ENCODE measurements around the gene MORC3. TPM values are rescaled to one million over a fixed set of nuclear protein-coding genes. Genes with fewer than 3 reads are reported as not detected.

The MORC3 gene
- total RNA-seq, 4 donors from 2014 or later = 40.3 to 49.9 (median 42.8) TPM

- Histone ChIP-seq H3K36me3 (no peaks in the 10 kb centered on the region), H3K27ac (peak overlapping the region; percentile 51 to 99 (median 94)), H3K9me3 (no peaks in the 10 kb centered on the region), H3K4me3 (replicated peaks in 1 of 3) (peak overlapping the region in 2 of 3 donors; percentile 46 to 85), H3K4me1 (peaks cover 7 to 10% of the 10 kb centered on the region in 2 donors), H3K27me3 (no peaks in the 10 kb centered on the region)
- peak; percentile 3 to 5 for DNase-seq
- 22 to 29% methylated on average over 8 of the region's 8 CpGs for whole genome bisulfite sequencing, 2 donors
- TF ChIP-seq POLR2A (IDR thresholded peaks at IDR 0.05) = no peak
- no peak for TF ChIP-seq CTCF (IDR thresholded peaks at IDR 0.05)
- intact Hi-C loops (cut with DNase I) = loop anchor here (10.0 kb wide), 1 partner anchor 177 kb away; no protein-coding TSS in a partner anchor
Observed at GRCh38 chr21:36321325-36322082, 1.5 kb downstream of the MORC3 start.

DNA sequence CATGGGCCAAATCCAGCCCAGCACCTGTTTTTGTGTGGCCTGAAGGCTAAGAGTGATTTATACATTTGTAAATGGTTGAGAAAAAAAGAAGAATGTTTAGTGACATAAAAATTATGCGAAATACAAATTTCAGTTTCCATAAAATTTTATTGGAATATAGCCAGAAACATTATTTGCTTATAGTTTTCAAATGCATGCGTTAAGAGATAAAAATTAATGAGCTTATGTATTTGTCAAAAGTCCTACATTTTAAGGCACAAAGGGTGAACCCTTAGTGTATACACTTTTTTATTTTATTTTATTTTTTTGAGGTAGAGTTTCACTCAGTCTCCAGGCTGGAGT lies 2.1 kb downstream of the MORC3 start:
- Histone ChIP-seq H3K27ac (peak overlapping the region; percentile 51 to 99 (median 94)), H3K4me3 (replicated peaks in 1 of 3) (no peak overlapping the region), H3K9me3 (no peaks in the 10 kb centered on the region), H3K4me1 (peaks cover 7 to 10% of the 10 kb centered on the region in 2 donors), H3K36me3 (no peaks in the 10 kb centered on the region), H3K27me3 (no peaks in the 10 kb centered on the region)
- WGBS, 2 donors = 78 to 83% methylated on average over 2 of the region's 2 CpGs
- TF ChIP-seq CTCF (IDR thresholded peaks at IDR 0.05) = no peak
- TF ChIP-seq POLR2A (IDR thresholded peaks at IDR 0.05) = no peak
- DNase-seq = no peak
- intact Hi-C loops (cut with DNase I) = loop anchor here (10.0 kb wide), 1 partner anchor 177 kb away; no protein-coding TSS in a partner anchor

DNA sequence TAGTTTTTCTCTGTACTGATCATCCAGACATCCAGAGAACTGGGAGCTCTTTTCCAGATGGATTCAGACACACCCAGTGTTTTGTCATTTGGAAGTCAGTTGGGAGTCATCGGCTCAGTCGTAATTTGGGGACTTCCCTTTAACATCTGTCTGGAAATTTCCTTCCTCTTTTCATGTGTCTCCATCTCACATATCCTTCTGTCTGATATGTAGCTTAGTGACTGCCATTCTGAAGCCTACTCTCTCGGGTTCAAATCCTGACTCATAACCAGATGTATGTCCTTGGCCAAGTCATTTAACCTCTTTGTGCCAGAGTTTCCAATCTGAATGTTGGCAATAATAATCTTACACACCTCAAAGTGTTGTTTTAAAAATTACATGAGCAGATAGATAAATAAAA lies 3.0 kb downstream of the MORC3 start:
- TF ChIP-seq POLR2A (IDR thresholded peaks at IDR 0.05) (no peak), CTCF (IDR thresholded peaks at IDR 0.05) (no peak)
- no peak overlapping the region for H3K27ac ChIP-seq
- DNase-seq = no peak
- no peak overlapping the region for H3K4me3 ChIP-seq (replicated peaks in 1 of 3)
- 59 to 63% methylated on average over 3 of the region's 3 CpGs for WGBS, 2 donors
- peaks cover 7 to 10% of the 10 kb centered on the region in 2 donors for H3K4me1 ChIP-seq
- intact Hi-C loops (cut with DNase I) = loop anchor here (10.0 kb wide), 1 partner anchor 178 kb away; no protein-coding TSS in a partner anchor
- H3K9me3 ChIP-seq = no peaks in the 10 kb centered on the region
- H3K36me3 ChIP-seq = no peaks in the 10 kb centered on the region
- H3K27me3 ChIP-seq = no peaks in the 10 kb centered on the region

DNA sequence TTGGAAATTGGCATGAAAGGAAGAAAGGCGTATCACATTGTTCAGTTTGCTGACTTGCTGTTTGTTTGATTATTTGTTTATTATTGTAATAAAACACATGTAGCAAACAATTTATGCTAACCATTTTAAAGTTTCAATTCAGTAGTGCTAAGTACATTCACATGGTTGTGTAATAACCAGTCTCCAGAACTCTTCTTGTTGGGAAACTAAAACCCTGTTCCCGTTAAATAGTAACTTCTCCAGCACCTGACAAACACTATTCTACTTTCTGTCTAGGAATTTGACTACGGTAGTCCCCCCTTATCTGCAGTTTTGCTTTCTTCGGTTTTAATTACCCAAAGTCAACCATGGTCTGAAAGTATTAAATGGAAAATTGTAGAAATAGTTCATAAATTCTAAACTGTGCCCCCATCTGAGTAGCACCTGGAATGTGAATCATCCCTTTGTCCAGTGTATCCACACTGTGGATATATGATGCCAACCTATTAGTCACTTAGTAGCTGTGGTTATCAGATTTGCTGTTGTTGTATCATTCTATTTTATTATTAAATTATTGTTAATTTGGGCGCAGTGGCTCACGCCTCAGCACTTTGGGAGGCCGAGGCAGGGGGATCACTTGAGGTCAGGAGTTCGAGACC lies 5.5 kb downstream of the MORC3 start:
- no peak for TF ChIP-seq CTCF (IDR thresholded peaks at IDR 0.05)
- TF ChIP-seq POLR2A (IDR thresholded peaks at IDR 0.05) = no peak
- Histone ChIP-seq H3K9me3 (no peaks in the 10 kb centered on the region), H3K27me3 (no peaks in the 10 kb centered on the region), H3K27ac (no peak overlapping the region), H3K4me3 (replicated peaks in 1 of 3) (no peak overlapping the region), H3K36me3 (no peaks in the 10 kb centered on the region), H3K4me1 (peaks cover 10 to 15% of the 10 kb centered on the region in 2 donors)
- intact Hi-C loops (cut with DNase I) = loop anchor here (10.0 kb wide), 1 partner anchor 181 kb away; no protein-coding TSS in a partner anchor
- no peak for DNase-seq
- WGBS, 2 donors = 93 to 94% methylated on average over 8 of the region's 8 CpGs

DNA sequence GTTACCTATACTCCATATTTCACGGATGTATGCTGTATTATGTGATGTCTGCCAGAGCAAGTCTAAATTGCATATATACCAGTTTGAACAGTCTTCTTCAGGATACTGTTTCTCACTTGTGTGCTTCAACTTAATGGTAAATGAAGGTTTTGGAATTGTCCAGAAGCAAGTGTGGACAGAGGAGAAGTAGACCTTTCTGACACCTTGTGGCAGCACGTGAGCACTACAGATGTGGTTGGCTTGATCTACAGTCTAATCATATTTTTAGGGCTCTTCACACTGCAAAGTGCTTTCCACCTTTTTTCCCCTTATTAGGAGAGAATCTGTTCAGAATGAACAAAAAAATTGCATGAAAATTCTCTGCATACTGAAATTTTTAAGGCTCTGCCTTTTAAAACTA lies 10.9 kb downstream of the MORC3 start:
- intact Hi-C loops (cut with DNase I) = no loop called here
- Histone ChIP-seq H3K4me1 (peaks cover 0 to 10% of the 10 kb centered on the region in 2 donors), H3K4me3 (replicated peaks in 1 of 3) (no peak overlapping the region), H3K27me3 (no peaks in the 10 kb centered on the region), H3K27ac (no peak overlapping the region), H3K9me3 (no peaks in the 10 kb centered on the region), H3K36me3 (peaks cover 0 to 8% of the 10 kb centered on the region in 2 donors)
- TF ChIP-seq POLR2A (IDR thresholded peaks at IDR 0.05) (no peak), CTCF (IDR thresholded peaks at IDR 0.05) (peak; percentile 18 to 72 (median 59))
- DNase-seq = peak; percentile 54 to 60
- WGBS, 2 donors = 67 to 72% methylated on average over 2 of the region's 2 CpGs
